Activated CD8-positive, alpha-beta memory T cell treated with anti-CD3 and anti-CD28 coated beads, Interleukin-2, amount 50 U/mL, for 1 hour (primary cell): ENCODE data around the gene CPEB4.

Experiments used
- DNase-seq: peaks from one replicate; pipeline ENCODE4 v3.0.0-alpha.2; 2020; ENCODE audit errors: extremely low read depth

CPEB4 gene

DNA sequence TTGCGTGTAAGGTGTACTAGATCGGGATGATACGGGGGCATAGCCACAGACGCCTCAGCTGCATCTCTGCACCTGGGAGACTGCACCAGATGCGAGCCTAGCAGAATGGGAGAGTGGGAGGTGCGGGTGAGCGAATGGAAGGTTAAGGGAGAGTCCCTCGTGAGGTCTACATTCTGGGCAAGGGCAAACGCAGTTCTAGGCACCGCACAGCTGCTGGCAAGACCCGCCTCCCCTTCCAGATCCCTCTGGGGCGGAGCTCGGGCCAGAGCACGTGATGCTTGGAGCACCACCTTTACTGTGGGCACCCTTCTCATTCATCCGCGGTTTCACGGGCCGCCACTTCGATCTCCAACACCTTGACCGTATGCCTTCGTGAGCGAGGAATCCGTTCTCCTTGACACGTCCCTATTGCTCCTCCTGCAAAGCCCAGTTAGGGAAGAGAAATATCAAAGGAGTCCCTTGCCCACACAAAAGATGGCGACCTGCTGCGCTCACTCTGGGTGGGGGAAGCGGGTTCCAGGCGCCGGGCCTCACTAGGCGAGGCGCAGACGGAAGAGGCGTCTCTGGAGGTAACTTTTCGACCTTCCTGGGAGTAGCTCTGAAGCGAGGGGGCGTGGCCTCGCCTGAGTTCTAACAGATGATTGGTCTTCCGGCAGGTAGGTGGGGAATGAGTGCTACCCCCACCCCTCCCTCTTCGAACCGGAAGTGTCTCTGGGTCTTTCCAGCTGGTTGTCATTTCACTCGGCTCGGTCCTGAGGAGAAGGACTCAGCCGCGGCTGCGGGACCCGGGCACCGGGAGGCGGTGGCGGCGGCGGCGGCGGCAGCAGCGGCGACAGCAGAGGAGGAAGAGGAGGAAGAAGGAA, at the start of gene CPEB4:
CPEB4 (plus strand) TSS at position 740 of the 863 bp plus-strand sequence. CDS start 1,385 bp downstream, outside the sequence.
- DNase-seq: peak; percentile 96

DNA sequence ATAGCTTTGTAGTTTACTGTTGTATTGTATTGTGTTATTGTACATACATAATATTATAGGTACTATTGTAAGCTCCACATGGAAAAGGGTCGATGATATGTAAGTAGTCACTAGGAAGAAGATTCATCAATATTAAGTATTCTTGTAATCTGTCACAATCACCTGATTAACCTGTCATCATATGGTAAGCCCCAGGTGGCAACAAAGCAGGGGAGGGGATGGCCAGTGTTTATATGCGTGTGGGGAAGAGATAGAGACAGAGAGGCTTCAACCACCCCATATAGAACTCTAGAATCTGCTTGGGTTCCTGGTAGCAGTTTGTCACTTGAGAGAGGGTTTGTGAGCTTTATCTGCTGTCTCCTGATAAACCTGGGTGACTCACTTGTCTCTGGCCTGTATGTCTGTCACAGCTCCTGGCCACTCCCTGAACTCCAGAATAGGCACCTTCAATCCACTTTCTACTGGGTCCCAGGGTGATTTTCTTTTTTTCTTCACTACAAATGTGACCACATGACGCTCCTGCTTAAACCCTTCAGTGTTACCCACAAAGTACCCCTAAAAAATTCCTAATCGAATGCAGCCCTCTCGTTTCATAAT, 48.9 kb upstream of the CPEB4 start:
- no peak for DNase-seq

DNA sequence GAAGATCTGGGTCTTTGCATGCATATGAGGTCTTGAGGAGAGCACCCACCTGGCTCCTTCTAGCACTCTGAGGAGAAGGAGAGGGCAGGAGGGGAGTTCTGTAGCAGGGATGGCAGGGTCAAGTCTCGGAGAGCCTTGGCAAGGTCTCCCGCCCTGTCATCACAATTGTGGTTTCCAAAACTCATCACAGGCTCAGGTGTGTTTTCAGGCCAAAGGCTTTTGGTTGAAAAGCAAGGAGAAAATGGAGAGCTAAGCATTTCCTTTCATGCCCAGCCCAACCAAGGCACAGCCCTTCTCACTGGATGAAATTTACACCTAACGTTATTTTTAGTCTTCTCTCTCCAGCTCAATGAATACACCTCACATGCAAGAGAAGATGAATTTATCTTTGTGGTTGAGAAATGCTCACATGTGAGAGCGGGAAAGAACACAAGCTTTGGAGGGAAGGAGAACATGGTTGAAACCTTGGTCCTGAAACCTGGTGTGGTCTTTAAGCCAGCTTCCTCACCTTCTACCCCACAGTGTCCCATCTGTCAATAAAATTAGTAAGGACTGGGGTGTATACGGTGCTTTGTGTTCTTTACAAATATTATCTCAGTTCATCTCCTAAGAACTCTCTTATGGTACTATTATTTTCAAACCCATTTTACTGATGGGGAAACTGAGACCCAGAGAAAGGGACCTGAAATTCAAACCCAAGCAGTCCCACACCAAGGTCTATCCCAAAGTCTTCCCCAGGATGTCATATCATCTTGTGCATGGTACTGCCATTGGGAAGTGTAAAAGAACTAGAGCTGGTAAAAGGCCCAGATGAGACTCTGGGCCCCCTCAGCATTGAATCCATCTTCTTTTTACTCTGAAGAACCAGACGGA, 47.8 kb upstream of the CPEB4 start:
- DNase-seq: no peak

DNA sequence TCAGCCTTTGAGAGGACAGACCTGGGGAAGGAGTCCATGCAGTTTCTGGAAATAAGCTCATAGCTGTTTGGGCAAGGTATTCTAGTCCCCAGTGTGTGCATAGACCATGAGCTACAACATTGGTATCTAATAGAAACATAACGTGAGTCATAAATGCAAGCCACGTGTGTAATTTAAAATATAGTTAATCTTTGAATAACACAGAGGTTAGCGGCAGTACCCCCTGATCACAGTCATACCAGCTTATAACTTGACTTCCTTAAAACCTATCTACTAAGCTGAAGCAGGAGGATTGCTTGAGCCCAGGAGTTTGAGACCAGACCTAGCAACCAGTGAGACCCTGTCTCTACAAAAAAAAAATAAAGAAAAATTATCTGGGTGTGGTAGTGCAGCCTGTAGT, 46.4 kb upstream of the CPEB4 start:
- no peak for DNase-seq

DNA sequence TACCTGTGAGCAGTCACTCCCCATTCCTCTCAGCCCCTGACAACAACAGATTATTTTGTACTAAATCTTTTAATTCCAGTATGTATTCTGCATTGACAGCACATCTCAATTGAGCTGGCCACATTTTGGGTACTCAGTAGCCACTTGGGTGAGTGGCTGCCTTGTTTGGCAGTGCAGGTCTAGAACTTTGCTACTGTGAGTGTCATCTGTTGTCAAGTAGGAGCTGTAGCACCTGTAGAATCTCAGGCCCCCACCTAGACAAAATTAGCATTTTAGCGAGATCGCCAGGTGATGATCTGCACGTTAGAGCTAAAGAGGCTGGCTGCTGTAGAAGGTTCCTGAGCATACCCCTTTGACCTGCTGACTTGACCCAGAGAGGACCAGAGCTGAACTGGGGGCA, 44.4 kb upstream of the CPEB4 start:
- DNase-seq: no peak

DNA sequence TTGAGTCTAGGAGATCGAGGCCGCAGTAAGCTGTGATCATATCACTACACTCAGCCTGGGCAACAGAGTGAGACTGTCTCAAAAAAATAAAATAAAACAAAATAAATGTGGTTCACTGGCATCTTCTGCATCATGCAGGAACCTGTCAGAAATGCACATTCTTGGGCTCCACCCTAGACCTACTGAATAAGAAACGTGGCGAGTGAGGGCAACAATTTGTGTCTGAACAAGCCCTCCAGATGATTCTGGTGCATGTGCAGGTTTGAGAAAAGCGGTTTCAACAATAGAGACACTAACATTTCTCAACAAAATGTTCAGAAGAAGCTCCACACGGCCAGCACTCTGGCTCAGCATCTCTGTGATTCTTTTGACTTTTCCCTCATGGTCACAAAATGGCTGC, 42.8 kb upstream of the CPEB4 start:
- DNase-seq: no peak

DNA sequence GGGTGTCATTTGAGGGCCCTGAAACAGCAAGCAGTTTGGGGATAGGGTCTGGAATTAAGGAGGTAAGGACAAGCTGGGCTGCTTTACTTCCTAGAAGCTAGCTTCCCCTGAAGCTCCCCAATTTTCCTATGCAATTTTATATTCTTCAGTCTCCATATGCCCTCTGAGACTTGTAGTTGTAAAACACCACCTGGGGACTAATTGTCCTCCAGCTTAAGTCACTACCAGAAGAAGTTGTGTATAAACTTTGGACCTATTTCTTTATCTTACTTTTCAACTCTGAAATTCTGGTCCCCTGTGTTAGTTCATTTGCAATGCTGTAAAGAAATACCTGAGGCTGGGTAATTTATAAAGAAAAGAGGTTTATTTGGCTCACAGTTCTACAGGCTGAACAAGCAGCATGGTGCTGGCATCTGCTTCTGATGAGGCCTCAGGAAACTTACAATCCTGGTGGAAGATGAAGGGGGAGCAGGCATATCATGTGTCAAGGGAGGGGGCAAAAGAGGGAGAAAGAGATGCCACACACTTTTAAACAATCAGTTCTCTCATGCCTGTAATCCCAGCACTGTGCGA, 41.1 kb upstream of the CPEB4 start:
- no peak for DNase-seq

DNA sequence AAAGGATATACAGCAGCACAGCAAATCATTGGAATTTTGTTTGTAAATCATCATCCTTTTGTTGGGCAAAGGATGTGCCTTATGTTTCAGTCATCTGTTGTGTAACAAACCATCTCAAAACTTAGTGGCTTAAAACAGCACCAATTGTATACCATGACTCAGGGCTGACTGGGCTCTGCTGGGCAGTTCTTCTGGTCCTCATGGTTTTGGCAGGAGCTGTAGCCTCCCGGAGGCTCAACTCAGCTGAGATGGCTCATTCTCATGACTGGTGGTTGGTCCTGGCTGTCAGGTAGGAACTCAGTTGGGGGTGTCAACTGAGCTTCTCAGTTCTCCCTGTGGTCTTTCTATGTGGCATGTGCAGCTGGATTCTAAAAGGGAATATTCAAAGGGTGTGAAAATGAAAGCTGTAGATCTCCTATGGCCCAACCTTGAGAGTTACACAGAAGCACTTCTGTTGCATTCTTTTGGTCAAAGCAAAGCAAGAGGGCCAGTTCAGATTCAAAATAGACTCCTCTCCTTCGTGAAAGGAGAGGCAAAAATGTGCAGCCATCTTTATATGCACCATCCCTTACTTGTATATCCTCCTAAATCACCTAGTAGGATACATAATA, 39.1 kb upstream of the CPEB4 start:
- DNase-seq: no peak

DNA sequence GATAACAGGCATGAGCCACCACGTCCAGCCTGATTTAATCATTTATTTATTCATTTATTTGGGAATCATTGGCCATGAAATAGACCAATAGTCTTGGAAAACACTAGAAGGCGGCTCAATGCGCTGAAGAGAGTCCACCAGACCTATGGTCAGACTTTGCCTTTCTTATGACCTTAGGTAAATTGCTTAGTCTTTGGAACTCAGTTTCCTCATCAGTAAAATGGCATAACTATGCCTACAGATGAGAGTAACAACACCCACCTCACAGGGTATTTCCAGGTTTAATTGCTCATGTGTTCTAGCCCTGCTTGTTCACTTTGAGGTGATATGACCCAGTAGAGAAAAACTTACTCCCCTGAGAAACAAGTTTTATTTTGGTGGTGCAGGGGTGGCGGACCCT, 38.2 kb upstream of the CPEB4 start:
- DNase-seq: no peak

DNA sequence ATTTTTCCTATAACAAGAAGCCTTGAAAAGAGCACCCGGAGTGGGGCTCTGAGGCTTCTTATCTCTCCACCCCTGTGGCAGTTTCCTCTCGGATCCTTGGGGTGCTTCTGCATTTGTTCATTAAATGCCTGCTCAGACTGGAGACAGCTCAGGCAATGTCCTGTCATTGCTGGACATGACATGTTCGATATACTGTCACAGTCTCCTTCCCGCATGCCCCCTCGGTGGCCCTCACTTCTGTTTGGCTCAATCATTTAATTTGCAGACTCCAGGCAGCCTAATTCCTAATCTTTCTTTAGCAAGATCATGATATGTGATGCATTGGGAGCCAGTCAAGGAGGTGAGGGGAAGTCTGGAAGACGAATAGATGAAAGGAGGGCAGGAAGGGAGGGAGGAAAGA, 37.5 kb upstream of the CPEB4 start:
- no peak for DNase-seq

DNA sequence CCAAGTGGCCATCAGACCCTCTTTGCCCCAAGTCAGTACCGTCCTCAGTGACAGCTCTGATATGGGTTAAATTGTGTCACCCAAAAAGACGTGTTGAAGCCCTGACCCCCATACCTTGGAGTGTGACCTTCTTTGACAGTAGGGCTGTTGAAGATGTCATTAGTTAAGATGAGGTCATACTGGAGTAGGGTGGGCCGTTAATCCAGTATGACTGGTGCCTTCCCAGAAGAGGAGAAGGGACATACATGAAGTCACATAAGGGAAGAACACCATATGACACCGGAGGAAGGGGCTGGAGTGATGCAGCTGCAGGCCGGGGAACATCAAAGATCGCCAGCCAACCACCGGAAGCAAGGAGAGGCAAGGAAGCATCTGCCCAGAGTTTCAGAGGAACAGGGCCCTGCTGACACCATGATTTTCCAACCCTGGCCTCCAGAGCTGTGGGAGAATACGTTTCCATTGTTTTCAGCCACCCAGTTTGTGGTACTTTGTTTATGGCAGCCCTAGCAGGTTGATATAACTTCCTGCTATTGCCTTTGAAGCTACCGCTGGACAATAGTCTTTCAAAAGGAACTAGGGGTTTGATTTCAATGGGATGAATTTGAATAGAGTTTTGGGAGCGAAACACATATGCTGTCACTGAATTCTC, 36.4 kb upstream of the CPEB4 start:
- no peak for DNase-seq

DNA sequence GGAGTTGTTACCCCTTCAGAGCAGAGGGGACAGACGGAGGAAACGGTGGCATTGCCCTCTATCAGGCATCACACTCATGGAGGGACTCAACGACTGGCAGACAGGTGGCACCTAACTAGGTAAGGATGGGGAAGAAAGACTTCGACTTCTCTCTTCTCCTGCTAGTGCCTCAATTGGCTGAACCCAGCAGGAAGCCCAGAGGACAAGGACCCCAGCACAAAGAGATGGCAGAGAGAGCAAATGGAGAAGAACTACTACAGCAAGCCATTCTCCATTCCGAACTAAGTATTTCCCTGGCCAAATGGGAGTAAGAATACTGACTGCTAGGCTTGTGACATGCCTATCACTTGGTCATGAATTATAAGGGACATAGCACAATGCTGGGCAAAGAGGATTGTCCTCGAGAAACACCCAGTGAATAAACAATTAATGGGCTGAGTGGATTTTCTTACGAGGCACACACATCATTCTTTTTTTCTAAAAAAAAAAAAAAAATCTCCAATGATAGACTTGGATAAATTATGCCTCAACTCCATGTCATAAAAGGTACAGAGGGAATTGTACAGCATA, 35.3 kb upstream of the CPEB4 start:
- no peak for DNase-seq

DNA sequence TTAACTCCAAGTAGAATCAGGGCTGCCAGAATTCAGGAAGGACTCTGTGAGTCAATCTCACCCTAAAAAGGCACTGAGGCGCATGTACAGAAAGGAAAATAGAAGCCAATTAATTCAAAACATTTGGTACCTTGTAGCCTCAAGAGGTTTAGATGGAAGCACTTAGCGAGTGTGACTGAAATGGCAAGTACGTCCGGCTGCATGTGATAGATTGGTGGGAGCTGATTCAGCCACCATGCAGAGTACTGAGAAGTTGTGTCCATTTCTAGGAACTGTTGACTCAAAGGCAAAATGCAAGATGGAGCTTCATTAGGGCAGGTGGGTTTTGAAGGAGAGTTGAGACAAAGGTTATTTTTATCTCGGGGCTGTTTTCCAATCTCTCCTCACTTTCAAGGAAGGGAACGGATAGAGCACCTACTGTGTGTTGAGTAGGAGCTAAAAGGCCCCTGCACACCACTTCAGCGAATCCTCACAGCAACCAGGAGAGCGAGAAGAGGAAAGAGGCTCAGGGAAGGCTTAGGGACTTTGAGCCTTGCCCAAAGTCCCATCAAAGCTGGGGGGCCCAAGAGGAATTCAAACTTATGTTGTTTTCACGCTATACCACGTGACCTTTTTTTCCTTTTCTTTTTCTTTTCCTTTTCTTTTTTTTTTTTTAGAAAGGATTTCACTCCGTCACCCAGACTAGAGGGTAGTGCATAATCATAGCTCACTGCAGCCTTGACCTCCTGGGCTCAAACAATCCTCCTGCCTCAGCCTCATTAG, 34.6 kb upstream of the CPEB4 start:
- DNase-seq: no peak

DNA sequence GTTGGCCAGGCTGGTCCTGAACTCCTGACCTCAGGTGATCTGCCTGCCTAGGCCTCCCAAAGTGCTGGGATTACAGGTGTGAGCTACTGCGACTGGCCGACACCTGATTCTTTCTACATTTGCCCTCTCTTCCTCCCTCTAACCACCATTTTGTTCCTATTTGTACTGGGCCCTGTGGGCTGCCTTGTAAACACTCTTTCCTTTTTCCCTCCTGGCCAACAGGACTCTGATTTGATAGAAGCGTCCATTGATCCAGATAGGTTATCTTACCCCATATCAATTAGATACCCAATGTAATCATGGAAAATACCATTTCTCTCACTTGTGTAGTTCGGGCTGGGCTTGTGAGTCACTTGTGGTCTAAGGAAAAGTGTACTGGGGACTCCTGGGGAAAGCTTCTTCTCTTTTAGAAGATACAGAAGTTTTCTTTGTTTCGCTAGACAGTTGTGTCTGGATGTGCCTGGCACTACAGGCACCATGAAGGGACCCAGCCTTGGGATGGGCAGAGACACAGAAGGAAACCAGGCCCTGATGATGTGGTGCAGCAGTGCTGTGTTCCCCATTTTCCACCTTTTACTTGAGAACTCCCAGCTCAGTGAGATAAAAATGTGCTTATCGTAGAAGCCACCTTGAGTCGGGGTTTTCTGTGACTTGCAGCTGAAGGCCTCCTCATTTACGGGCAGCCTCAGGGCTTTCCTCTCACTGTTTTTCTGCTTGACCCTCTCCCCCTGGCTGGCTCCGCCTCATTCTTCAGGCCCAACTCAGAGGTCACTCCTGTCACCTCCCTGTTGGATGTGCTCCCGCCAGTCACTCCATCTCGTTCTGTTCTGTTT, 32.8 kb upstream of the CPEB4 start:
- DNase-seq: no peak

DNA sequence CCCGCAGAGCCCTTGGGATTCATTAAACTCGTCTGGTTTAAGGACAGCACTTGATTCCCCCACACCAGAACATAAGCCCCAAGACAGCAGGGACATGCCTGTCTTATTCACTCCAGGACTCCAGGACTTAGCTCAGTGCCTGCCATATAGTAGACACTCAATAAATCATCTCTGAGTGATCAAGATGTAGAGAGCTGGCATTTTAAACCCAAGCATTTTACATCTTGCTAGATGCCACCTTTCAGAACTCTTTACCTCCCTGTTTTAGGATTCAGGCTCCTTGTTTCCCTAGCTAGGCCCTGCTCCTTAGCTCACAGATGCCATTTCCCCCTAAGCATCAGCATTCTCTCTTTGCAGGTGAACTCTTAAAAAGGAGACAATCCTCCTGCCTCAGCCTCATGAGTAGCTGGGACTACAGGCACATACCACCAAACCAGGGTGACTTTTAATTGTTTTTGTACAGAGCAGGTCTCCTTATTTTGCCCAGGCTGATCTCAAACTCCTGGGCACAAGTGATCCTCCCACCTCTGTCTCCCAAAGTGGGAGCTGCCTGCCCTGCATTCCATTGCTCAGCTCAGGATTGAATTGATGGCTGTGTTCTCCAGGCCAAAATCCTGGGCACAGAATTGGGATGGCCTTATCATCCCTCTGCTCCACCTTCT, 32.0 kb upstream of the CPEB4 start:
- no peak for DNase-seq

DNA sequence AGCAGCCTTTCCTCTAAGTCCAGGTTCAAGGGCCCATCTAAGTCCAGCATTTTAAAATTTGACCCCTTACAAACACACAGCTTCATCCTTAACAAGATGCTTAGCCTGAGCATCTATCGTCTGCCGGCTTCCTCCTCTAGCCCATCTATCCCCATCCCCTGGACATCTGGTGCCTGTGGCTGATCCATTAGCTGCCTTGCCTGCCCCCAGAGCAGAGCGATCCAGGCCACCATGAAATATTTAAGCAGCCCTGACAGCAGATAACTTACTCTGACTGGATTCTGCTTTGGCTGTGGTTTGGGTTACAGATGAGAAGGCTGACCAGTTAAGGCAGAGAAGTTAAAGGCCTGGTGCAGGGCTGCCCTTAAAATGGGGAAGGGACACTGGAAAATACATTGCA, 30.9 kb upstream of the CPEB4 start:
- DNase-seq: no peak

DNA sequence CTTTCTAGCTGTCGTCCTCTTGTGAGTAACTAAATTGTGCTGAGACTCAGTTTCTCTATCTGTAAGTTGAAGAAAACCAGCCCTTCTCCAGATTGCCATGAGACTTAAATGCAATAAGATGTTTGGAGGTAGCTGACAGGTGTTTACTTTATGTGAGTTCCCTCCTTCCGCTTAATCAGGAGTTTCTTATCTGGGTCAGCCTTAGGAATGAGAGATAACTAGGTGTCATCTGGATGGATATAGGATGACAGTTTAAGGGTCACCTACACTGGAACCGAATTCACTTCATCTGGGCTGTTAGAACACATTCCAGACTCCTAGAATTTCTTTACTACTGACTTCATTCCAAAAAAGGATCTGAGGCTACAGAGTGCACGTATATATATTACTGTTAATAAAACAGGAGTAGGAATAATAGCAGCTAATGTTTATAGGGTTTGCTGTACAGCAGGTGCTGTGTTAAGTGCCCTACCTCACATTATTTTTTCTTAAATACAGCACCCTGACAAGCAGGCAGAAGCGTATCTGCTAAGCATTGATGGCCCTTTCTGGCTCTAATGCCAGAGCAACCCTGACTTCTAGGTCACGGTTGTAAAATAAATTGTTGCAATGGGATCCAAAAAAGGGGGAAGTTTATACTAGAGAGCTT, 30.0 kb upstream of the CPEB4 start:
- DNase-seq: no peak
